HepG2 (cell line): ENCODE measurements around the gene ERVMER34-1. TPM values are rescaled to one million over a fixed set of nuclear protein-coding genes. Genes with fewer than 3 reads are reported as not detected.

Source experiments
- ATAC-seq: fragments of 200-7000 bp; cut with Tn5 transposase; 3 replicates; pipeline ENCODE4 v1.9.1; 2020; ENCODE audit warnings: mild to moderate bottlenecking, moderate library complexity
- BruUV-seq: library from RNA; stranded (reverse); fragments of 400-500 nt; replicated peaks from 2 replicates; lab custom pipeline; 2021; lab: Mats Ljungman, UMichigan
- CTCF ChIA-PET: fragments of 300-600 bp; formaldehyde crosslinking; extraction: SDS; loops from one replicate; lab custom pipeline; 2021; ENCODE audit warnings: low total read pairs, inconsistent platforms, low intra/inter-chr PET ratio; lab: Yijun Ruan, JAX
- POLR2A ChIA-PET: fragments of 350-600 bp; sonication (Branson Sonifier 250); formaldehyde crosslinking; loops from one replicate; lab custom pipeline; 2020; ENCODE audit warnings: antibody characterized with exemption, inconsistent platforms; lab: Yijun Ruan, JAX
- DNase-seq: peaks from one replicate; pipeline ENCODE4 v3.0.0-alpha.2; 2015; ENCODE audit warnings: low spot score
- FAIRE-seq: peaks from 3 replicates; lab custom pipeline; 2011; peaks lifted over from hg19 to GRCh38; lab: Jason Lieb, UNC
- H2AFZ ChIP-seq: one replicate; pipeline ENCODE4 v1.6.1; 2011; ENCODE audit warnings: low read length, inconsistent platforms
- H3K27ac ChIP-seq: fragments of 300-600 bp; 3 replicates; pipeline ENCODE4 v1.8.0; 2011; ENCODE audit warnings: mixed run types, mild to moderate bottlenecking, mixed read lengths, low read length, inconsistent platforms; ENCODE audit not compliant: insufficient read depth; ENCODE audit errors: extremely low read length
- H3K27me3 ChIP-seq, 2 experiments: fragments of 200-600 bp in 1 of 2; 2 replicates in 1 of 2; 3 replicates in 1 of 2; pipeline versions ENCODE4 v1.6.0 to v1.8.0; 2011; ENCODE audit warnings: low read length in 2 of 2, mild to moderate bottlenecking in 2 of 2, moderate library complexity in 2 of 2, inconsistent platforms in 1 of 2; ENCODE audit not compliant: insufficient read depth in 2 of 2, control insufficient read depth in 1 of 2
- H3K36me3 ChIP-seq, 2 experiments: fragments of 200-600 bp in 1 of 2; replicated peaks in 1 of 2; 2 replicates in 1 of 2; 3 replicates in 1 of 2; pipeline versions ENCODE4 v1.5.1 to v1.8.0; 2011; ENCODE audit warnings: low read length in 2 of 2, inconsistent platforms in 1 of 2; ENCODE audit not compliant: insufficient read depth in 2 of 2, control insufficient read depth in 1 of 2
- H3K4me1 ChIP-seq: 2 replicates; pipeline ENCODE4 v1.5.1; 2012; ENCODE audit warnings: low read length, inconsistent platforms; ENCODE audit not compliant: insufficient read depth
- H3K4me2 ChIP-seq: 2 replicates; pipeline ENCODE4 v1.6.0; 2011; ENCODE audit warnings: low read depth, low read length, inconsistent platforms
- H3K4me3 ChIP-seq, 3 experiments: fragments of 200-600 bp in 1 of 3; sonication (generic), shearing (Covaris generic) in 1 of 3; replicated peaks in 1 of 3; 2 replicates each; pipeline ENCODE4 v1.5.1; 2011 to 2016; ENCODE audit warnings: low read length in 3 of 3, inconsistent platforms in 2 of 3, low read depth in 2 of 3, mild to moderate bottlenecking in 2 of 3, control low read depth in 1 of 3, mixed read lengths in 1 of 3; ENCODE audit not compliant: insufficient read depth in 1 of 3
- H3K79me2 ChIP-seq: one replicate; pipeline ENCODE4 v1.6.1; 2011; ENCODE audit warnings: low read length, inconsistent platforms; ENCODE audit not compliant: insufficient read depth
- H3K9ac ChIP-seq: 2 replicates; pipeline ENCODE4 v1.6.0; 2011; ENCODE audit warnings: mild to moderate bottlenecking, low read depth, low read length, inconsistent platforms; ENCODE audit not compliant: insufficient read depth
- H3K9me3 ChIP-seq: 2 replicates; pipeline ENCODE4 v1.5.1; 2012; ENCODE audit warnings: mild to moderate bottlenecking, low read length
- H4K20me1 ChIP-seq: 2 replicates; pipeline ENCODE4 v1.6.0; 2011; ENCODE audit warnings: inconsistent platforms, mild to moderate bottlenecking, low read length, moderate library complexity; ENCODE audit not compliant: insufficient read depth
- ATAD3A ChIP-seq: sonication (generic); formaldehyde crosslinking; IDR thresholded peaks from 2 replicates; pipeline ENCODE4 v1.4.0; 2020; ENCODE audit warnings: missing genetic modification reagents
- CENPT ChIP-seq: sonication (generic); formaldehyde crosslinking; IDR thresholded peaks from 2 replicates; pipeline ENCODE4 v1.8.0; 2022; ENCODE audit warnings: low read depth, mild to moderate bottlenecking, moderate library complexity, missing genetic modification reagents
- CREM ChIP-seq, 2 experiments: sonication (generic) in 1 of 2; formaldehyde crosslinking in 1 of 2; IDR thresholded peaks; 2 replicates each; pipeline versions ENCODE4 v1.4.0 to v1.6.1; 2016 to 2020; ENCODE audit warnings: antibody characterized with exemption in 1 of 2, mild to moderate bottlenecking in 1 of 2, missing genetic modification reagents in 1 of 2
- KAT7 ChIP-seq: IDR thresholded peaks from 2 replicates; pipeline ENCODE4 v1.6.1; 2018; ENCODE audit warnings: borderline replicate concordance, missing compliant biosample characterization
- KDM4B ChIP-seq: sonication (generic); formaldehyde crosslinking; IDR thresholded peaks from 2 replicates; pipeline ENCODE4 v1.4.0; 2020; ENCODE audit warnings: missing genetic modification reagents
- MATR3 ChIP-seq: sonication (generic); formaldehyde crosslinking; IDR thresholded peaks from 2 replicates; pipeline ENCODE4 v1.4.0; 2020; ENCODE audit warnings: missing genetic modification reagents
- NR2F1 ChIP-seq, 2 experiments: fragments of 450-650 bp in 1 of 2; formaldehyde crosslinking in 1 of 2; IDR thresholded peaks; 2 replicates each; pipeline versions ENCODE4 v1.5.0 to v1.6.1; 2016 to 2020; ENCODE audit warnings: mild to moderate bottlenecking in 1 of 2, missing compliant biosample characterization in 1 of 2, missing genetic modification reagents in 1 of 2, moderate library complexity in 1 of 2
- SMARCE1 ChIP-seq: fragments of 450-650 bp; IDR thresholded peaks from 2 replicates; pipeline ENCODE4 v1.6.1; 2017; ENCODE audit warnings: borderline replicate concordance
- TEAD2 ChIP-seq: sonication (generic); formaldehyde crosslinking; IDR thresholded peaks from 2 replicates; pipeline ENCODE4 v1.9.0; 2021; ENCODE audit warnings: missing genetic modification reagents
- ZFYVE20 ChIP-seq: sonication (generic); formaldehyde crosslinking; IDR thresholded peaks from 2 replicates; pipeline ENCODE4 v1.8.0; 2023; ENCODE audit warnings: low read depth, mild to moderate bottlenecking, moderate library complexity, missing genetic modification reagents, borderline replicate concordance
- ZNF558 ChIP-seq: sonication (generic); formaldehyde crosslinking; IDR thresholded peaks from 2 replicates; pipeline ENCODE4 v1.9.0; 2022; ENCODE audit warnings: mild to moderate bottlenecking, missing genetic modification reagents, borderline replicate concordance
- ZNF674 ChIP-seq: sonication (generic); formaldehyde crosslinking; IDR thresholded peaks from 2 replicates; pipeline ENCODE4 v1.5.0; 2020; ENCODE audit warnings: low read depth, mild to moderate bottlenecking, missing genetic modification reagents
- ZNF790 ChIP-seq: sonication (generic); formaldehyde crosslinking; IDR thresholded peaks from 2 replicates; pipeline ENCODE4 v1.8.0; 2022; ENCODE audit warnings: missing genetic modification reagents, mild to moderate bottlenecking, borderline replicate concordance
- WGBS: methylation state at CpG from one replicate; pipeline ENCODE4 v1.1.6; 2017; ENCODE audit warnings: low lambda C conversion rate; 5-methylcytosine and 5-hydroxymethylcytosine counted together
- in situ Hi-C: cut with HindIII; loops from 2 replicates; pipeline ENCODE4 v1.10.0; 2017; ENCODE audit warnings: low pct_unique_long_range_greater_than_20kb; ENCODE audit not compliant: extremely low pct_ligation_motif_present
- intact Hi-C: fragments of 100-400 bp; cut with micrococcal nuclease; formaldehyde crosslinking; loops from one replicate; pipeline ENCODE4 v1.10.0; 2022; ENCODE audit not compliant: unreplicated experiment
- polyA plus RNA-seq, 8 experiments: library from polyadenylated mRNA; depleted of rRNA in 3 of 8; stranded (reverse) in 7 of 8; unstranded in 1 of 8; fragments of >200 nt; fragmentation: Illumina TruSeq in 4 of 8; extraction: Trizol in 4 of 8; gene quantifications; 2 replicates each; pipeline versions ENCODE4 v1.2.1 to v1.2.3, GENCODE V29; 2011 to 2016; ENCODE audit warnings: low read depth in 4 of 8, missing spikeins in 1 of 8, mixed read lengths in 1 of 8; ENCODE audit not compliant: insufficient read depth in 1 of 8
- total RNA-seq, 5 experiments: library from RNA; depleted of rRNA; stranded (reverse); fragments of >200 nt; fragmentation: Illumina TruSeq; extraction: Trizol; gene quantifications; 2 replicates each; pipeline ENCODE4 v1.2.3, GENCODE V29; 2016; ENCODE audit warnings: low read depth in 1 of 5
- TF ChIP-seq, protein P1 (sequence below): sonication (generic); formaldehyde crosslinking; IDR thresholded peaks from 2 replicates; pipeline ENCODE4 v1.4.0; 2020; ENCODE audit warnings: missing genetic modification reagents, mild to moderate bottlenecking, borderline replicate concordance
- TF ChIP-seq, protein P2 (sequence below), 2 experiments: fragments of 450-650 bp in 1 of 2; sonication (generic) in 1 of 2; formaldehyde crosslinking; IDR thresholded peaks; 2 replicates each; pipeline versions ENCODE4 v1.5.0 to v1.8.0; 2020 to 2022; ENCODE audit warnings: mild to moderate bottlenecking in 1 of 2, missing genetic modification reagents in 1 of 2

The ERVMER34-1 gene
- total and polyA plus RNA-seq, 2 of the 13 experiments (the other 11 are each of a cell fraction or from before 2014, with no cell fraction given), result 0.04 to 0.35 TPM

- no peak for DNase-seq
- BruUV-seq, result no TSS peak
- ATAC-seq, result no peak
- Histone ChIP-seq H3K4me1 (peaks cover 45% of the 10 kb centered on the region), H3K4me3 (no peak overlapping the region), H3K9ac (no peak overlapping the region), H2AFZ (no peak overlapping the region)
- intact Hi-C loops, result no loop called here
- no peak for TF ChIP-seq KAT7 (CRISPR knock-in tag)
- no peak for TF ChIP-seq CENPT
- TF ChIP-seq, all 625 proteins: peak for 0
- H3K4me2 ChIP-seq, result peak overlapping the region; percentile 75
- no peak for FAIRE-seq
- POLR2A ChIA-PET, result interaction anchor here (1.1 to 3.8 kb wide), 10 partner anchors 11 to 1380 kb away, joined by 3 to 81 read pairs (median 5); partner anchors contain the start of gene USP46
- no peak overlapping the region for H3K27ac ChIP-seq
- no peaks in the 10 kb centered on the region for H3K9me3 ChIP-seq
- CTCF ChIA-PET, result no interaction called here
- H3K36me3 ChIP-seq, result peaks cover 3 to 20% of the 10 kb centered on the region in 2 experiments
- no peaks in the 10 kb centered on the region for H4K20me1 ChIP-seq
- in situ Hi-C loops, result loop anchor here (5.0 to 25.0 kb wide), 3 partner anchors 49 to 339 kb away; no protein-coding TSS in a partner anchor
- H3K27me3 ChIP-seq, result peaks cover 0 to 1% of the 10 kb centered on the region in 2 experiments; a peak in 1 of 5 replicates
- peaks cover 17% of the 10 kb centered on the region for H3K79me2 ChIP-seq
- WGBS, result 37% methylated on average over 1 of the region's 1 CpG
These were observed 40.0 kb downstream of the ERVMER34-1 start for GRCh38 chr4:52711272-52711671.

DNA sequence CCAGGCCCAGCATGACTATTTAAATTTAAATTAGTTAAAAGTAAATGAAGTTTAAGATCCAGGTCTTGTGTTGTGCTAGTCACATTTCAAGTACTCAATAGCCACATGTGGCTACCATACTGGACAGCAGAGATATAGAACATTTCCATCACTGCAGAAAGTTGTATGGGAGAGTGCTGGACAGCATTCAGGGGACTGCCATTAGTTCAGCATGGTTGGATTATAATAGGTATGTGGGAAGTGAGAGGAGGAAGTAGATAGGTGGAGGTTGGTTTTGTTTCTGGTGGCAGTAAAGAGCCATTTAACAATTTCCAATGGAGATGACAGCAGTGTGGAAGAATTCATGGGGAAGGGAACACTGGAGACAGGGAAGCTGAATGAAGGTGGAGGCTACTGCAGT, 42.1 kb downstream of the ERVMER34-1 start:
- in situ Hi-C loops, result loop anchor here (25.0 kb wide), 1 partner anchor 278 kb away; no protein-coding TSS in a partner anchor

More for the DNA sequence above, 42.1 kb downstream of the ERVMER34-1 start:
- Histone ChIP-seq H3K9me3 (no peaks in the 10 kb centered on the region), H3K9ac (no peak overlapping the region), H4K20me1 (no peaks in the 10 kb centered on the region), H3K79me2 (peaks cover 14% of the 10 kb centered on the region), H3K4me1 (peaks cover 29% of the 10 kb centered on the region), H3K27me3 (peaks cover 0 to 1% of the 10 kb centered on the region in 2 experiments; a peak in 1 of 5 replicates), H3K4me2 (no peak overlapping the region), H3K36me3 (peaks cover 0 to 3% of the 10 kb centered on the region in 2 experiments; a peak in 2 of 5 replicates), H2AFZ (no peak overlapping the region), H3K4me3 (no peak overlapping the region), H3K27ac (no peak overlapping the region)
- FAIRE-seq, result no peak
- intact Hi-C loops, result no loop called here
- TF ChIP-seq SMARCE1 (no peak), ZNF558 (no peak), NR2F1 (CRISPR knock-in tag; IDR thresholded peaks at IDR 0.05) (no peak), ZFYVE20 (no peak), ATAD3A (no peak), KDM4B (CRISPR knock-in tag) (no peak), CREM (IDR thresholded peaks at IDR 0.05) (no peak), CREM (CRISPR knock-in tag; IDR thresholded peaks at IDR 0.05) (no peak), ZNF674 (CRISPR knock-in tag) (no peak), MATR3 (CRISPR knock-in tag) (no peak), TEAD2 (no peak), ZNF790 (no peak)
- TF ChIP-seq, protein P1, sequence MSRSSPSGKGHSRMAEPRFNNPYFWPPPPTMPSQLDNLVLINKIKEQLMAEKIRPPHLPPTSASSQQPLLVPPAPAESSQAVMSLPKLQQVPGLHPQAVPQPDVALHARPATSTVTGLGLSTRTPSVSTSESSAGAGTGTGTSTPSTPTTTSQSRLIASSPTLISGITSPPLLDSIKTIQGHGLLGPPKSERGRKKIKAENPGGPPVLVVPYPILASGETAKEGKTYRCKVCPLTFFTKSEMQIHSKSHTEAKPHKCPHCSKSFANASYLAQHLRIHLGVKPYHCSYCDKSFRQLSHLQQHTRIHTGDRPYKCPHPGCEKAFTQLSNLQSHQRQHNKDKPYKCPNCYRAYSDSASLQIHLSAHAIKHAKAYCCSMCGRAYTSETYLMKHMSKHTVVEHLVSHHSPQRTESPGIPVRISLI (CRISPR knock-in tag), result no peak
- TF ChIP-seq, protein P2, sequence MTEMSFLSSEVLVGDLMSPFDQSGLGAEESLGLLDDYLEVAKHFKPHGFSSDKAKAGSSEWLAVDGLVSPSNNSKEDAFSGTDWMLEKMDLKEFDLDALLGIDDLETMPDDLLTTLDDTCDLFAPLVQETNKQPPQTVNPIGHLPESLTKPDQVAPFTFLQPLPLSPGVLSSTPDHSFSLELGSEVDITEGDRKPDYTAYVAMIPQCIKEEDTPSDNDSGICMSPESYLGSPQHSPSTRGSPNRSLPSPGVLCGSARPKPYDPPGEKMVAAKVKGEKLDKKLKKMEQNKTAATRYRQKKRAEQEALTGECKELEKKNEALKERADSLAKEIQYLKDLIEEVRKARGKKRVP (CRISPR knock-in tag; IDR thresholded peaks at IDR 0.05), result no peak
- ATAC-seq, result no peak
- CTCF ChIA-PET, result no interaction called here
- DNase-seq, result no peak
- no TSS peak for BruUV-seq
- POLR2A ChIA-PET, result no interaction called here
